ENCODE measurements around the gene VENTX.

VENTX gene

DNA sequence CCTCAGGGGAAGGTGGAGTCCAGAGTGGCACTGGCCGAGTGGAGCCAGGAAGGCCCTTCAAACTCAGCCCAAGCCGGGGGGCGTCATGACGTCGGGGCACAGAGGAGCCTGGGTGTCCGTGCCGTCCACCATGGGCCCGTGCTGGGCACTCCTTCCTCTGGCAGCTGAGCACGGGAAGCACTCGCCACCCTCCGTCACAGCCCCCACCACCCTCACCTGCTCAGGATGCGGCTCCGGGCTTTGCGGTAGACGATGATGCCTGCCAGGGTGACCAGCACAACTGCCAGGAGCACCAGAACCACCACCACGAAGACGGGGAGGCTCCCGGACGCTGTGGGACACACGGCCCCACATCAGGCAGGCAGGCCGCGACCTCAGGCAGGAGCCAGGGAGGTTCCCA is 30.9 kb downstream of the VENTX start:
- no peak for DNase-seq (ENCODE audit: low read depth)
- H3K4me3 ChIP-seq (replicated peaks; ENCODE audit: low read depth, low read length): no peak overlapping the region
- TF ChIP-seq, protein P1, sequence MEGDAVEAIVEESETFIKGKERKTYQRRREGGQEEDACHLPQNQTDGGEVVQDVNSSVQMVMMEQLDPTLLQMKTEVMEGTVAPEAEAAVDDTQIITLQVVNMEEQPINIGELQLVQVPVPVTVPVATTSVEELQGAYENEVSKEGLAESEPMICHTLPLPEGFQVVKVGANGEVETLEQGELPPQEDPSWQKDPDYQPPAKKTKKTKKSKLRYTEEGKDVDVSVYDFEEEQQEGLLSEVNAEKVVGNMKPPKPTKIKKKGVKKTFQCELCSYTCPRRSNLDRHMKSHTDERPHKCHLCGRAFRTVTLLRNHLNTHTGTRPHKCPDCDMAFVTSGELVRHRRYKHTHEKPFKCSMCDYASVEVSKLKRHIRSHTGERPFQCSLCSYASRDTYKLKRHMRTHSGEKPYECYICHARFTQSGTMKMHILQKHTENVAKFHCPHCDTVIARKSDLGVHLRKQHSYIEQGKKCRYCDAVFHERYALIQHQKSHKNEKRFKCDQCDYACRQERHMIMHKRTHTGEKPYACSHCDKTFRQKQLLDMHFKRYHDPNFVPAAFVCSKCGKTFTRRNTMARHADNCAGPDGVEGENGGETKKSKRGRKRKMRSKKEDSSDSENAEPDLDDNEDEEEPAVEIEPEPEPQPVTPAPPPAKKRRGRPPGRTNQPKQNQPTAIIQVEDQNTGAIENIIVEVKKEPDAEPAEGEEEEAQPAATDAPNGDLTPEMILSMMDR (IDR thresholded peaks at IDR 0.05; ENCODE audit: low read length, missing control alignments): no peak

DNA sequence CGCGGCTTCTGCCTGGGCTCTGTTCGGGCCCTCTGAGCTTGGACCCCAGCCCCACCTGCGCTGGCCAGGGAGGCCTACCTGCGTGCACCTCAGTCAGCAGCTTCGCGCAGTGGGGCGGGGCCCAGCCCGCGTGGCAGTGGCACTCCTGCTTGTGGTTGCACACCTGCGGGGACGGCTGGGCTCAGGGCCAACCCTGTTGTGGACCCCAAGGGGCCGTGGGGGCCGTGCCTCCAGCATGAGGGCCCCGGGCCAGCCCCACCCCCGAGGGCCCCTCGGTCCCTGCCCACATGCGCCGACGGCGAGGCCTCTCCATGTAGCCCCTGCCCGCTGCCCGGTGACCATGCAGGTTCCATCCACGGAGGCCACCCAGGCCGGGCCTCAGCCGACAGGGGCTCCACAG is 31.7 kb downstream of the VENTX start:
- DNase-seq (ENCODE audit: low read depth): no peak
- no peak overlapping the region for H3K4me3 ChIP-seq (replicated peaks; ENCODE audit: low read depth, low read length)
- TF ChIP-seq, protein P1 (IDR thresholded peaks at IDR 0.05; ENCODE audit: low read length, missing control alignments): no peak

DNA sequence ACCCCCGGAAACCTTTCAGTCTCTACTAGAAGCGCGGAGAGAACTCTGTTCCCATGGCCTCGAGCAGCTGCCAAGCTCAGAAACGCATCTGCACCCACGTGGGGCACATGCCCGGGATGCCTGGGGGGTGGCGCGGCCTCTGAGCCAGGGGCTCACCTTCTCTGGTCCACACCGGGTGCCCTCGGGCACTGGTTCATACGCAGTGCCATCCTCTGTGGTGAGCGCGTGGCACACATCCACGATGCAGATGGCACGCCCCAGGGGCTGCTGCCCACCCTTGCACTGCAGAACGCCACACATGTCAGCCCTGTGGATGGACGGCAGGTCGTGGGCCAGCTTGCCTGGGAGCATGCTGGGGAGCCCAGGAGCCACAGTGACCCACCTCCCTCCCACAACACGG is 32.5 kb downstream of the VENTX start:
- H3K4me3 ChIP-seq (replicated peaks; ENCODE audit: low read depth, low read length): no peak overlapping the region
- DNase-seq (ENCODE audit: low read depth): no peak
- TF ChIP-seq, protein P1 (IDR thresholded peaks at IDR 0.05; ENCODE audit: low read length, missing control alignments): no peak

DNA sequence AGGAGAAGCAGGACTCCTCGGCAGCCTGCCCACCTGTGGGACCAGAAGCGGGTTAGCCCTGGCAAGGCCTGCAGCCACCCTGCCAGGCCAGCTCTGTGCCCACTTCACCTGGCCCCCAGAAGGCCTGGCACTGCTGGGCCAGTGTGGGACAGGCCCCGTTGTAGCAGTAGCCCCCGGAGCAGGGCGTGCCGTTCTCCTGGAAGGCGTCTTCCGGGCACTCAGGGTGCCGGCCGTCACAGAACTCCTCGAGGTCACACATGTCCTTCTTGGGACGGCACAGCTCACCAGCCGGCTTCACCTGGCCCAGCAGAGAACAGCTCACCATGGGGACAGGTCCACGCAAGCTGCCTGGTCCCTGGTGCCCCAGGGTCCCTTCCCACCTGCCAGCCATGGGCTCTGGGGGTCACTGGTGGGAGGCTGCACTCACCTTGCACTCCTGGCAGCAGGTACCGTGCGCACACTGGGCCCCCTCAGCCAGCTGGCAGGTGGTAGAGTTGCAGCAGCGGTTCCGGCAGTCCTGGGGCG is 33.2 kb downstream of the VENTX start:
- H3K4me3 ChIP-seq (replicated peaks; ENCODE audit: low read depth, low read length): no peak overlapping the region
- DNase-seq (ENCODE audit: low read depth): no peak
- TF ChIP-seq, protein P1 (IDR thresholded peaks at IDR 0.05; ENCODE audit: low read length, missing control alignments): no peak

DNA sequence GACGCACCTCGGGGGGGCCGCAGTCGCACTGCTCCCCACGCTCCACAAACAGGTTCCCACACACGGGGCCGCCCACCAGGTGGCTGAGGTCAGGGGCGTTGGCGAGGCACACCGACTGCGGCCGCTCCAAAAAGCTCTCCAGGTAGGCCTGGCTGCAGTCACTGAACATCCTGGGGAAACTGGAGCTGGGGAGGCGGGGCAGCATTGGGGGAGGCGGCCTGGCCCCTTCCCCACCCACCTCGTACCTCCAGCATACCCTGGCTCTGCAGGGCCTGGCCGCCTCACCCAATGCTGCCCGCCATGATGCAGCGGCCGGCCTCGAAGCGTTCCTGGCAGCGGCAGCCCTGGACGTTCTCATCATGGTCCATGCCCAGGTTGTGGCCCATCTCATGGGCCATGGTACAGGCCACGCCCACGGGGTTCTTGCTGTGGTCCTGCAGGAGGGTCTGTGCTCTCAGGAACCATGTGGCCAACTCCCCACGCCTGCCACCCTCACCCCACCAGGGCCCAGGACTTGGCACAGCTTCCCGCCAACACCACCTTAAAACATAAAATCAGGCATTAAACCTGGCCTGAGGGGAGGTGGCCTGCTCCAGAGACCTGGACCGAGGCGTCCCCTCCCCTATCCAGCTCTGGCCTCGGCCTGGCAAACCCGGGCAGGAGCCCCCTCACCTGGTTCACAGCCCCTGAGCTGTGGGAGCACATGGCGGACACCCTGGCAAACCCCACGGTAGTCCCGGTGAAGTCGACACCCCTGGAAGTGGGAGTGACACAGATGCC is 34.1 kb downstream of the VENTX start:
- TF ChIP-seq, protein P1 (IDR thresholded peaks at IDR 0.05; ENCODE audit: low read length, missing control alignments): no peak
- H3K4me3 ChIP-seq (replicated peaks; ENCODE audit: low read depth, low read length): no peak overlapping the region
- no peak for DNase-seq (ENCODE audit: low read depth)

DNA sequence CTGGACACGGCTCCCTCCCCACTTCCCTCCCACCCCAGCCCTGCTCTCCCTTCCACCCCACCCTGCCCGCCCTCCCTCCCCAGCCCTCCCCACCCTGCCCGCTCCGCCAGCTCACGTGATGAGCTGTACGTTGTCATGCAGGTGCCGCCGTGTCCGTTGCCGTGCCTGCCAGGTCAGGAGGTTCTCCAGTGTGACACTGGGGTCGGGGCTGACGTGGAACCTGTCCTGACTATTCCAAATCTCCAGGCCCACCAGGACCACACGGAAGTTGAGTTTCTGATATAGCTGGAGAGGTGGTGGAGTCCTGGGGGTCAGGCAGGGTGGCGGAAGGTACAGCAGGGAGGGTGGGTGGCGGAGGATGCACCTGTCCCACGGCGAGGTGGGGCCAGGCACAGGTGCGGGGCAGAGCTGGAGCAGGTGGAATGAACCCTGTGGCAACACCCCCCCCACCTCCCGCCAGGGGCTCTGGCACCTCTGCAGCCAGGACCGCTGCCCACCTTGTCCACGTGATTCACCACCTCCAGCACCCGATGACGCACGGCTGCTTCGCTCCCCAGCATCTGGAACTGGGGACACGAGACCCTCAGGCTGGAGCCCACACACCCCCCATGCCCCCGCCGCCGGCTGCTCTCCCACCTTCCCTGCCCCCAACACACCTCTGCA is 34.8 kb downstream of the VENTX start:
- TF ChIP-seq, protein P1 (IDR thresholded peaks at IDR 0.05; ENCODE audit: low read length, missing control alignments): no peak
- H3K4me3 ChIP-seq (replicated peaks; ENCODE audit: low read depth, low read length): no peak overlapping the region

More for the DNA sequence above, 34.8 kb downstream of the VENTX start:
- no peak for DNase-seq (ENCODE audit: low read depth)
